H9 (cell line): ENCODE data around the gene SERPINH1. TPM values are rescaled to one million over a fixed set of nuclear protein-coding genes. Genes with fewer than 3 reads are reported as not detected.

Experiments
- DNase-seq: peaks from one replicate; pipeline ENCODE4 v3.0.0-alpha.2; 2017
- H2AFZ ChIP-seq: one replicate; pipeline ENCODE4 v1.6.1; 2013; ENCODE audit warnings: mild to moderate bottlenecking, low read length, control low read depth, moderate library complexity
- H2AK5ac ChIP-seq: 2 replicates; pipeline ENCODE4 v1.6.1; 2013; ENCODE audit warnings: low read length, control low read depth, mixed read lengths; ENCODE audit not compliant: insufficient read length
- H2BK120ac ChIP-seq: one replicate; pipeline ENCODE4 v1.6.1; 2013; ENCODE audit warnings: low read depth, mild to moderate bottlenecking, low read length, control low read depth, inconsistent platforms; ENCODE audit not compliant: poor library complexity, severe bottlenecking
- H2BK12ac ChIP-seq: 2 replicates; pipeline ENCODE4 v1.6.1; 2013; ENCODE audit warnings: low read length, control low read depth, mixed read lengths, low read depth; ENCODE audit not compliant: insufficient read length
- H2BK15ac ChIP-seq: 2 replicates; pipeline ENCODE4 v1.6.1; 2013; ENCODE audit warnings: low read depth, low read length, control low read depth
- H2BK20ac ChIP-seq: one replicate; pipeline ENCODE4 v1.6.1; 2013; ENCODE audit warnings: low read depth, mild to moderate bottlenecking, low read length, control low read depth, inconsistent platforms; ENCODE audit not compliant: poor library complexity, severe bottlenecking
- H2BK5ac ChIP-seq: 2 replicates; pipeline ENCODE4 v1.6.1; 2013; ENCODE audit warnings: low read length, control low read depth, mixed read lengths; ENCODE audit not compliant: insufficient read length
- H3K14ac ChIP-seq: 2 replicates; pipeline ENCODE4 v1.6.1; 2013; ENCODE audit warnings: low read length, control low read depth; ENCODE audit not compliant: insufficient read depth
- H3K18ac ChIP-seq: 2 replicates; pipeline ENCODE4 v1.6.1; 2013; ENCODE audit warnings: low read depth, mild to moderate bottlenecking, mixed read lengths, low read length, control low read depth; ENCODE audit not compliant: insufficient read length
- H3K23ac ChIP-seq: 2 replicates; pipeline ENCODE4 v1.6.1; 2013; ENCODE audit warnings: low read length, control low read depth, mixed read lengths, low read depth; ENCODE audit not compliant: insufficient read length
- H3K23me2 ChIP-seq: 2 replicates; pipeline ENCODE4 v1.6.1; 2013; ENCODE audit warnings: low read depth, mild to moderate bottlenecking, mixed read lengths, low read length, control low read depth; ENCODE audit not compliant: insufficient read length, poor library complexity, severe bottlenecking
- H3K27ac ChIP-seq: 2 replicates; pipeline ENCODE4 v1.5.1; 2013; ENCODE audit warnings: low read length, control low read depth, mixed read lengths, low read depth; ENCODE audit not compliant: insufficient read length
- H3K27me3 ChIP-seq: 2 replicates; pipeline ENCODE4 v1.6.1; 2013; ENCODE audit warnings: low read length, control low read depth, inconsistent platforms; ENCODE audit not compliant: insufficient read depth
- H3K4ac ChIP-seq: 2 replicates; pipeline ENCODE4 v1.6.1; 2013; ENCODE audit warnings: low read depth, mild to moderate bottlenecking, control low read depth, inconsistent platforms, low read length, moderate library complexity
- H3K4me1 ChIP-seq: 2 replicates; pipeline ENCODE4 v1.6.1; 2013; ENCODE audit warnings: low read length, control low read depth, inconsistent platforms; ENCODE audit not compliant: insufficient read depth
- H3K4me2 ChIP-seq: 2 replicates; pipeline ENCODE4 v1.6.1; 2013; ENCODE audit warnings: low read length, control low read depth, mixed read lengths; ENCODE audit not compliant: insufficient read length, insufficient read depth
- H3K56ac ChIP-seq: 2 replicates; pipeline ENCODE4 v1.6.1; 2013; ENCODE audit warnings: low read depth, mild to moderate bottlenecking, mixed read lengths, low read length, control low read depth; ENCODE audit not compliant: insufficient read length
- H3K79me1 ChIP-seq: 2 replicates; pipeline ENCODE4 v1.6.1; 2013; ENCODE audit warnings: low read depth, mild to moderate bottlenecking, moderate library complexity, low read length, control low read depth, inconsistent platforms; ENCODE audit not compliant: insufficient read depth, poor library complexity, severe bottlenecking
- H3K79me2 ChIP-seq: 2 replicates; pipeline ENCODE4 v1.6.1; 2013; ENCODE audit warnings: low read length, control low read depth, inconsistent platforms; ENCODE audit not compliant: insufficient read depth
- H3K9ac ChIP-seq: 2 replicates; pipeline ENCODE4 v1.6.1; 2013; ENCODE audit warnings: low read length, control low read depth, mixed read lengths; ENCODE audit not compliant: insufficient read length; ENCODE audit errors: extremely low read depth
- H3K9me3 ChIP-seq: one replicate; pipeline ENCODE4 v1.6.1; 2013; ENCODE audit warnings: low read depth, low read length, inconsistent platforms; ENCODE audit not compliant: control insufficient read depth
- H3T11ph ChIP-seq: one replicate; pipeline ENCODE4 v1.6.1; 2013; ENCODE audit warnings: mild to moderate bottlenecking, low read length, control low read depth, inconsistent platforms
- H4K20me1 ChIP-seq: one replicate; pipeline ENCODE4 v1.6.1; 2013; ENCODE audit not compliant: control insufficient read depth, insufficient read length, insufficient read depth
- H4K5ac ChIP-seq: 2 replicates; pipeline ENCODE4 v1.6.1; 2013; ENCODE audit warnings: low read depth, mild to moderate bottlenecking, mixed read lengths, low read length, control low read depth; ENCODE audit not compliant: insufficient read length
- H4K8ac ChIP-seq: replicated peaks from 2 replicates; pipeline ENCODE4 v1.6.1; 2013; ENCODE audit warnings: low read length, control low read depth, mixed read lengths, low read depth; ENCODE audit not compliant: insufficient read length
- H4K91ac ChIP-seq: 2 replicates; pipeline ENCODE4 v1.6.1; 2013; ENCODE audit warnings: low read depth, mild to moderate bottlenecking, moderate library complexity, mixed read lengths, low read length, control low read depth; ENCODE audit not compliant: insufficient read length
- H3K27ac Mint-ChIP-seq, 3 experiments: 2 replicates in 2 of 3; 3 replicates in 1 of 3; pipeline ENCODE4 v1.8.0; 2020 to 2021; ENCODE audit warnings: mixed read lengths in 3 of 3, mild to moderate bottlenecking in 1 of 3, moderate library complexity in 1 of 3
- H3K27me3 Mint-ChIP-seq: 2 replicates; pipeline ENCODE4 v1.8.0; 2021; ENCODE audit warnings: low read depth, mild to moderate bottlenecking, moderate library complexity, mixed read lengths
- H3K36me3 Mint-ChIP-seq, 3 experiments: 2 replicates in 2 of 3; 3 replicates in 1 of 3; pipeline ENCODE4 v1.8.0; 2020 to 2021; ENCODE audit warnings: low read depth in 3 of 3, mixed read lengths in 3 of 3; ENCODE audit not compliant: insufficient read depth in 1 of 3
- H3K4me1 Mint-ChIP-seq, 2 experiments: 2 replicates each; pipeline ENCODE4 v1.8.0; 2020; ENCODE audit warnings: mixed read lengths in 2 of 2
- H3K4me3 Mint-ChIP-seq, 2 experiments: 2 replicates in 1 of 2; 3 replicates in 1 of 2; pipeline ENCODE4 v1.8.0; 2020 to 2021; ENCODE audit warnings: mild to moderate bottlenecking in 2 of 2, mixed read lengths in 2 of 2, moderate library complexity in 1 of 2
- H3K9me3 Mint-ChIP-seq, 2 experiments: 2 replicates in 1 of 2; 3 replicates in 1 of 2; pipeline ENCODE4 v1.8.0; 2020; ENCODE audit warnings: mild to moderate bottlenecking in 2 of 2, mixed read lengths in 2 of 2, moderate library complexity in 1 of 2
- WGBS: extraction: QIAGEN DNeasy Blood & Tissue Kit; methylation state at CpG from one replicate; pipeline ENCODE4 v1.1.7; 2013; ENCODE audit warnings: missing lambda C conversion rate, low lambda C conversion rate, mixed read lengths; ENCODE audit not compliant: insufficient read length; ENCODE audit errors: extremely low coverage; 5-methylcytosine and 5-hydroxymethylcytosine counted together
- total RNA-seq: library from RNA; stranded (reverse); gene quantifications from 2 replicates; pipeline ENCODE4 v1.2.1, GENCODE V29; 2021
- TF ChIP-seq, protein P1 (sequence below): fragments of 200-600 bp; sonication (generic); conservative IDR thresholded peaks from 3 replicates; pipeline ENCODE4 v1.8.0; 2021; ENCODE audit warnings: antibody characterized with exemption, mild to moderate bottlenecking

Gene SERPINH1
- total RNA-seq, 1 experiment from 2014 or later: 253 TPM

GRCh38 chr11:75522286-75523044 lies 39.6 kb upstream of the SERPINH1 start:
- Mint-ChIP-seq H3K4me3 (no peak overlapping the region), H3K27ac (no peak overlapping the region; a peak in 1 of 7 replicates), H3K4me1 (peaks cover 17 to 36% of the 10 kb centered on the region in 2 experiments), H3K27me3 (peaks cover 38% of the 10 kb centered on the region), H3K9me3 (no peaks in the 10 kb centered on the region), H3K36me3 (no peaks in the 10 kb centered on the region)
- H3K27ac ChIP-seq: no peak overlapping the region
- no peak overlapping the region for H4K91ac ChIP-seq
- H4K5ac ChIP-seq: no peak overlapping the region
- H3K4ac ChIP-seq: no peak overlapping the region
- H2BK15ac ChIP-seq: no peak overlapping the region
- H2AFZ ChIP-seq: no peak overlapping the region
- no peak overlapping the region for H3K23ac ChIP-seq
- H4K8ac ChIP-seq: no peak overlapping the region
- no peak overlapping the region for H2BK20ac ChIP-seq
- H3T11ph ChIP-seq: no peak overlapping the region
- H3K4me1 ChIP-seq: no peaks in the 10 kb centered on the region
- no peaks in the 10 kb centered on the region for H3K79me1 ChIP-seq
- H3K27me3 ChIP-seq: peaks cover 17% of the 10 kb centered on the region; the same call in 1 of the 2 replicates
- H3K23me2 ChIP-seq: peaks cover 15% of the 10 kb centered on the region
- DNase-seq: no peak
- WGBS: no CpG with 5 or more reads among the region's 7 CpGs
- no peak overlapping the region for H2BK12ac ChIP-seq
- no peak overlapping the region for H3K56ac ChIP-seq
- H3K18ac ChIP-seq: no peak overlapping the region
- H3K9ac ChIP-seq: no peak overlapping the region
- no peak overlapping the region for H2BK120ac ChIP-seq
- no peak overlapping the region for H3K14ac ChIP-seq
- no peaks in the 10 kb centered on the region for H4K20me1 ChIP-seq
- no peaks in the 10 kb centered on the region for H3K79me2 ChIP-seq
- no peak overlapping the region for H2AK5ac ChIP-seq
- no peaks in the 10 kb centered on the region for H3K9me3 ChIP-seq
- TF ChIP-seq, protein P1, sequence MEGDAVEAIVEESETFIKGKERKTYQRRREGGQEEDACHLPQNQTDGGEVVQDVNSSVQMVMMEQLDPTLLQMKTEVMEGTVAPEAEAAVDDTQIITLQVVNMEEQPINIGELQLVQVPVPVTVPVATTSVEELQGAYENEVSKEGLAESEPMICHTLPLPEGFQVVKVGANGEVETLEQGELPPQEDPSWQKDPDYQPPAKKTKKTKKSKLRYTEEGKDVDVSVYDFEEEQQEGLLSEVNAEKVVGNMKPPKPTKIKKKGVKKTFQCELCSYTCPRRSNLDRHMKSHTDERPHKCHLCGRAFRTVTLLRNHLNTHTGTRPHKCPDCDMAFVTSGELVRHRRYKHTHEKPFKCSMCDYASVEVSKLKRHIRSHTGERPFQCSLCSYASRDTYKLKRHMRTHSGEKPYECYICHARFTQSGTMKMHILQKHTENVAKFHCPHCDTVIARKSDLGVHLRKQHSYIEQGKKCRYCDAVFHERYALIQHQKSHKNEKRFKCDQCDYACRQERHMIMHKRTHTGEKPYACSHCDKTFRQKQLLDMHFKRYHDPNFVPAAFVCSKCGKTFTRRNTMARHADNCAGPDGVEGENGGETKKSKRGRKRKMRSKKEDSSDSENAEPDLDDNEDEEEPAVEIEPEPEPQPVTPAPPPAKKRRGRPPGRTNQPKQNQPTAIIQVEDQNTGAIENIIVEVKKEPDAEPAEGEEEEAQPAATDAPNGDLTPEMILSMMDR: no peak
- no peak overlapping the region for H2BK5ac ChIP-seq
- H3K4me2 ChIP-seq: no peak overlapping the region
